Breast epithelium (tissue), 4 donors: Measurements from ENCODE around the gene BTN3A1. TPM values are rescaled to one million over a fixed set of nuclear protein-coding genes. Genes with fewer than 3 reads are reported as not detected.
"Not testable (repeated sequence)": the region's sequence is repeated elsewhere in the genome, so short reads cannot be mapped to it uniquely, and the experiment has no call there.

Experiments
- DNase-seq, 2 donors: peaks; one replicate each; pipeline ENCODE4 v3.0.0-alpha.2; 2019; ENCODE audit warnings: low spot score in 2 of 2
- H3K27ac ChIP-seq, 2 donors: fragments of 200-600 bp; sonication (generic) in 1 of 2; one replicate each; pipeline ENCODE4 v1.5.1; 2016 to 2019; ENCODE audit warnings: mild to moderate bottlenecking in 1 of 2
- H3K27me3 ChIP-seq, 2 donors: fragments of 200-600 bp; sonication (generic) in 1 of 2; one replicate each; pipeline versions ENCODE4 v1.5.1 to v1.6.0; 2017 to 2019; ENCODE audit warnings: control low read depth in 1 of 2, mild to moderate bottlenecking in 1 of 2
- H3K36me3 ChIP-seq: fragments of 200-600 bp; one replicate; pipeline ENCODE4 v1.5.1; 2019
- H3K4me1 ChIP-seq, 2 donors: fragments of 200-600 bp; sonication (generic); one replicate each; pipeline ENCODE4 v1.5.1; 2016 to 2019; ENCODE audit warnings: control low read depth in 1 of 2
- H3K4me3 ChIP-seq, 3 donors: fragments of 200-600 bp; sonication (generic); 1 replicate in 2 of 3; 2 replicates in 1 of 3; pipeline ENCODE4 v1.5.1; 2016 to 2019; ENCODE audit warnings: mild to moderate bottlenecking in 3 of 3, moderate library complexity in 2 of 3
- H3K9me3 ChIP-seq, 2 donors: fragments of 200-600 bp; sonication (generic) in 1 of 2; one replicate each; pipeline ENCODE4 v1.5.1; 2016 to 2019; ENCODE audit warnings: control low read depth in 1 of 2
- POLR2A ChIP-seq: fragments of 450-650 bp; IDR thresholded peaks from one replicate; pipeline ENCODE4 v1.6.1; 2016; ENCODE audit warnings: antibody characterized with exemption, mild to moderate bottlenecking, moderate library complexity
- POLR2AphosphoS5 ChIP-seq, 3 donors: sonication (generic); formaldehyde crosslinking; IDR thresholded peaks; one replicate each; pipeline ENCODE4 v1.6.1; 2017; ENCODE audit warnings: antibody characterized with exemption in 3 of 3
- intact Hi-C: fragments of 100-400 bp; cut with DNase I; formaldehyde crosslinking; loops from one replicate; pipeline ENCODE4 v1.15.1; 2023; ENCODE audit warnings: low total_unique reads
- total RNA-seq, 3 donors: library from RNA; depleted of rRNA; stranded (reverse); fragments of >200 nt; gene quantifications; one replicate each; pipeline ENCODE4 v1.1.0, GENCODE V29; 2016
- TF ChIP-seq, protein P1 (sequence below), 3 donors: fragments of 450-650 bp; IDR thresholded peaks; one replicate each; pipeline ENCODE4 v1.5.1; 2016 to 2017; ENCODE audit warnings: antibody characterized with exemption in 3 of 3, mild to moderate bottlenecking in 3 of 3, moderate library complexity in 3 of 3

Gene BTN3A1
- total RNA-seq, 3 donors from 2014 or later: 9.1 to 23.4 (median 12.8) TPM

DNA sequence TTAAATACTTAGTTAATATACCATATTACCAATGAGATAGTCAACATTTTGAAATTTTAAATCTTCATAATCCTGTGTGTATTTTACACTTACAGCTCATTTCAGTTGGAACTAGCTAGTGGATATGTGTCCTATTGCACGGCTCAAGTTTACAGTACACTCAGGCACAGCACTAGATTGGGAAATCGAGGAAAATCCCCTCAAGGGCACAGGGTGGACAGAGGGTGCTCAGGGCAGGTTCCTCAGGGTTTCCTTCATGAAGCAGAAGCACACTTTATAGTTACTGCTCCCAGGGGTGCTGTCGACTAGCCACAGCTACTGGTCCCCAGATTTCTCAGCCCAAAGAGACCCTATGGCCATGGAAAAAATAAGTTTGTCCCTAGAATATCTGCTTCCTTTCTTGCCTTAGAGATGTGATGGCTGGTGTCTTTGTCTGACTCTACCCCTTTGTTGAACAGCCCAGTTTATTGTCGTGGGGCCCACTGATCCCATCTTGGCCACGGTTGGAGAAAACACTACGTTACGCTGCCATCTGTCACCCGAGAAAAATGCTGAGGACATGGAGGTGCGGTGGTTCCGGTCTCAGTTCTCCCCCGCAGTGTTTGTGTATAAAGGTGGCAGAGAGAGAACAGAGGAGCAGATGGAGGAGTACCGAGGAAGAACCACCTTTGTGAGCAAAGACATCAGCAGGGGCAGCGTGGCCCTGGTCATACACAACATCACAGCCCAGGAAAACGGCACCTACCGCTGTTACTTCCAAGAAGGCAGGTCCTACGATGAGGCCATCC is 57.1 kb downstream of the BTN3A1 start:
- TF ChIP-seq POLR2A (no peak), POLR2AphosphoS5 (IDR thresholded peaks at IDR 0.05) (no peak)
- TF ChIP-seq, protein P1, sequence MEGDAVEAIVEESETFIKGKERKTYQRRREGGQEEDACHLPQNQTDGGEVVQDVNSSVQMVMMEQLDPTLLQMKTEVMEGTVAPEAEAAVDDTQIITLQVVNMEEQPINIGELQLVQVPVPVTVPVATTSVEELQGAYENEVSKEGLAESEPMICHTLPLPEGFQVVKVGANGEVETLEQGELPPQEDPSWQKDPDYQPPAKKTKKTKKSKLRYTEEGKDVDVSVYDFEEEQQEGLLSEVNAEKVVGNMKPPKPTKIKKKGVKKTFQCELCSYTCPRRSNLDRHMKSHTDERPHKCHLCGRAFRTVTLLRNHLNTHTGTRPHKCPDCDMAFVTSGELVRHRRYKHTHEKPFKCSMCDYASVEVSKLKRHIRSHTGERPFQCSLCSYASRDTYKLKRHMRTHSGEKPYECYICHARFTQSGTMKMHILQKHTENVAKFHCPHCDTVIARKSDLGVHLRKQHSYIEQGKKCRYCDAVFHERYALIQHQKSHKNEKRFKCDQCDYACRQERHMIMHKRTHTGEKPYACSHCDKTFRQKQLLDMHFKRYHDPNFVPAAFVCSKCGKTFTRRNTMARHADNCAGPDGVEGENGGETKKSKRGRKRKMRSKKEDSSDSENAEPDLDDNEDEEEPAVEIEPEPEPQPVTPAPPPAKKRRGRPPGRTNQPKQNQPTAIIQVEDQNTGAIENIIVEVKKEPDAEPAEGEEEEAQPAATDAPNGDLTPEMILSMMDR (IDR thresholded peaks at IDR 0.05): no peak
- intact Hi-C loops: loop anchor here (10.0 kb wide), 1 partner anchor 114 kb away; no protein-coding TSS in a partner anchor
- Histone ChIP-seq H3K36me3 (no peaks in the 10 kb centered on the region), H3K4me1 (peaks cover 6 to 18% of the 10 kb centered on the region in 2 donors), H3K27ac (no peak overlapping the region), H3K27me3 (no peaks in the 10 kb centered on the region), H3K9me3 (no peaks in the 10 kb centered on the region), H3K4me3 (peak overlapping the region; percentile 84 to 94 (median 86))
- no peak for DNase-seq

DNA sequence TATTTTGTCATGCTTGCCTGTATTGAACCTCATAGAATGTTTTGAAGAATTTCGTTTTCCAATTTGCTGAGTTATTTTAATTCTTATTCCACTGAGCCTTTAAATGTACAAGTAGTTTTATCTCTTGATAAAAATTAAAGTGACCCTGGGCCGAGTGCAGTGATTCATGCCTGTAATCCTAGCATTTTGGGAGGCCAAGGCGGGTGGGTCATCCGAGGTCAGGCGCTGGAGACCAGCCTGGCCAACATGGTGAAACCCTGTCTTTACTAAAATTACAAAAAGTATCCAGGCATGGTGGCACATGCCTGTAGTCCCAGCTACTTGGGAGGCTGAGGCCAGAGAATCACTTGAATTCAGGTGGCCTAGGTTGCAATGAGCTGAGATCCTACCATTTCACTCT is 59.3 kb downstream of the BTN3A1 start:
- H3K27ac ChIP-seq, H3K27me3 ChIP-seq, intact Hi-C loops, H3K4me3 ChIP-seq, H3K9me3 ChIP-seq, DNase-seq, H3K36me3 ChIP-seq: not testable (repeated sequence)
- H3K4me1 ChIP-seq: peaks cover 6 to 18% of the 10 kb centered on the region in 2 donors

DNA sequence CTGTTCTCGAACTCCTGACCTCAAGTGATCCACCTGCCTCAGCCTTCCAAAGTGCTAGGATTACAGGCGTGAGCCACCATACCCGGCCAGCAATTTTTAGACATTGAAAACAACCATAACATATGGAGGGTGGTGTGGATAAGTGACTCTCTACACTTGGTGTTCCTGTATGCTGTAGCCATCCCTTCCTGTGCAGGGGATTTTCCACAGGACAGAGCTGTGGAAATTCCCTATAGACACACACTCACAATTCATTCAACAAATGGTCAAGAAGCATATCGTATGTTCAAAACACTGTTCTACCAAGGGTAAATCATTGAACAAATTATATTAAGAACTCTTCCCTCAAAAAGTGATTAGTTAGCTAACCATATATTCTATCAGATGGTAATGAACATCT is 61.9 kb downstream of the BTN3A1 start:
- H3K4me3 ChIP-seq: no peak overlapping the region
- no peaks in the 10 kb centered on the region for H3K27me3 ChIP-seq
- no peak overlapping the region for H3K27ac ChIP-seq
- H3K4me1 ChIP-seq: peaks cover 6 to 18% of the 10 kb centered on the region in 2 donors
- TF ChIP-seq, protein P1 (IDR thresholded peaks at IDR 0.05): no peak
- TF ChIP-seq POLR2A: no peak
- TF ChIP-seq POLR2AphosphoS5 (IDR thresholded peaks at IDR 0.05): no peak
- no peaks in the 10 kb centered on the region for H3K9me3 ChIP-seq
- DNase-seq: no peak
- H3K36me3 ChIP-seq: peaks cover 4% of the 10 kb centered on the region
- intact Hi-C loops: no loop called here

DNA sequence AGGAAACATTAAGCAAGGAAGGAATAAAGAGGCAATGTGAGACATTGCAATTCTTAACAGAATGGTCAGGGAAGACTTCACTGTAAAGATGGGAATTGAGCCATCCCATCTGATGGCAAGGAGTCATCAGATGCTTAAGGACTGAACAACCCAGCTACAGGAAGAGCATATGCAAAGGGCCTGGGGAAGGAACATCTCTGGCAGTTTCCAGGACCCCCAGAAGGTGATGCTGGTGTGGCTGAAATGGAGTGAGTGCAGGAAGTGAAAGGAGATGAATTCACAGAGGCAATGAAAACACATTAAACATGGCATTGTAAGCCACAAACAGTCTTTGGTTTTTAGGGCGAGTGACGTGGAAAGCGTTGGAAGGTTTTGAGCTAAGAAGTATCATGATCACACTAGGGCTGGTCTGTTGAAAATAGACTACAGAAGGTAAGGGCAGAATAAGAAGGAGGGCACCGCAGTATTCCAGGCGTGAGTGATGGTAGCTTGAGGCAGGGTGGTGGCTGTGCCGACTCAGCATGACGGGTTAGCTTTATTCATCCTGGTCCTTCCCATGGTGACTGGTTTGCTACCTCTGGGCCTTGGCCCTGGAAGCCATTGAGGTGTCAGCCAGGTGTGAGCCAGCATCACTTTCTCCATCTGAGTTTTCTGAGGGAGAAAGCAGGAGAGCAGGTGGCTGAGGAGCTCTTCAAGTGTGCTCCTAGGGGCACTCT is 62.5 kb downstream of the BTN3A1 start:
- H3K4me3 ChIP-seq: no peak overlapping the region
- H3K27me3 ChIP-seq: no peaks in the 10 kb centered on the region
- peaks cover 6 to 15% of the 10 kb centered on the region in 2 donors for H3K4me1 ChIP-seq
- intact Hi-C loops: no loop called here
- no peaks in the 10 kb centered on the region for H3K9me3 ChIP-seq
- peaks cover 4% of the 10 kb centered on the region for H3K36me3 ChIP-seq
- no peak for DNase-seq
- H3K27ac ChIP-seq: no peak overlapping the region
- TF ChIP-seq POLR2A (no peak), POLR2AphosphoS5 (IDR thresholded peaks at IDR 0.05) (no peak)
- TF ChIP-seq, protein P1 (IDR thresholded peaks at IDR 0.05): no peak

Other genes starting within 250 kb of the BTN3A1 start
- gene BTN3A2, start 37.1 kb upstream of the BTN3A1 start, total RNA-seq: 10 to 100 TPM; 13.6 to 20.3 (median 13.8) TPM
- gene BTN2A2, start 19.2 kb upstream of the BTN3A1 start, total RNA-seq: 10 to 100 TPM in 2 of 3 donors, 1 to 10 TPM in 1; 4.8 to 18.7 (median 11.5) TPM
- 10 to 100 TPM in 2 of 3 donors, 1 to 10 TPM in 1; 7.4 to 18.0 (median 12.5) TPM for gene BTN3A3, start 38.2 kb downstream of the BTN3A1 start, total RNA-seq
- 10 to 100 TPM; 10.6 to 19.6 (median 14.1) TPM for gene BTN2A1, start 55.7 kb downstream of the BTN3A1 start, total RNA-seq
- not detected for gene BTN1A1, start 98.0 kb downstream of the BTN3A1 start, total RNA-seq
- gene HMGN4, start 136.1 kb downstream of the BTN3A1 start, total RNA-seq: 10 to 100 TPM; 57.0 to 96.6 (median 82.6) TPM
- 10 to 100 TPM; 13.8 to 19.5 (median 18.0) TPM for gene ABT1, start 194.7 kb downstream of the BTN3A1 start, total RNA-seq